Loucy (cell line): Measurements from ENCODE around the gene NEK6.

Experiments
- EZH2phosphoT487 ChIP-seq: fragments of 200-600 bp; IDR thresholded peaks from 2 replicates; pipeline ENCODE4 v1.6.1; 2018; ENCODE audit warnings: antibody characterized with exemption, mild to moderate bottlenecking, moderate library complexity, borderline replicate concordance
- TF ChIP-seq, protein P1 (sequence below): fragments of 200-600 bp; sonication (generic); conservative IDR thresholded peaks from 2 replicates; pipeline ENCODE4 v1.5.1; 2014; ENCODE audit warnings: mild to moderate bottlenecking, antibody characterized with exemption, low read length

DNA sequence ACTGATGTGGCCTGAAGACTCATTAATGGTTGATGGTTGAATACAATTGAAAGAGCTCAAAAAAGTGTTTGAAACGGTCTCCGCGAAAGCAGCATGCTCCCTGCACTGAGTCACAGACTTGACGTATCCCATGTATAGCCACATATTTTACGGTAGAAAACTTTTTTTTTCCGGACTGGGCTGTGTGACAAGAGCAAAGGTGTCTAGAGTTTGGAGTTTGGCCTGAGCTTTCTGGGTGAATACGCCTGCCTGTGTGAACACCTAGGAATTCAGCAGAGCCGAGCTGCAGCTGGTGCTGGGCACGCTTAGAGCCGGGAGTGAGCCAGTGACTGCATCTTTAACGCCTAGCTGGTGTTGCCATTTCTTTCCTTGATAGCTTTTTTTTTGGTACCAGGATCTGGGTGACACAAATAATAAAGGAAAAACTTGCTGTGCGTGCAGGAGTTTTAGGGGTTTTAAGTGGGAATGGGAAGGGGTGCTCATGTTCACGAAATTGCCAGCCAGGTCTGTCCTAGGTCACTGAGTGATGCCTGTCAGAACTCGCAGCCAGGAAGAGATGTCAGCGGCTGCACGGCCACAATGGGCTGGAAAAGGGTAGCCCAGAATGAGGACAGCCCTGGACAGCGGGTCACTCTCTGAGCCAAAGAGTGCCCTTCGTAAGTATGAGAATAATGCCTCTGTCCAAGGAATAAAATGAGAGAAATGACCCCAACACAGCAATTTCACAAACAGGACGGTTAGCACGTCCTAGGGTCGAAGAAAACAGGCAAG, 105.8 kb downstream of the NEK6 start:
- TF ChIP-seq, protein P1, sequence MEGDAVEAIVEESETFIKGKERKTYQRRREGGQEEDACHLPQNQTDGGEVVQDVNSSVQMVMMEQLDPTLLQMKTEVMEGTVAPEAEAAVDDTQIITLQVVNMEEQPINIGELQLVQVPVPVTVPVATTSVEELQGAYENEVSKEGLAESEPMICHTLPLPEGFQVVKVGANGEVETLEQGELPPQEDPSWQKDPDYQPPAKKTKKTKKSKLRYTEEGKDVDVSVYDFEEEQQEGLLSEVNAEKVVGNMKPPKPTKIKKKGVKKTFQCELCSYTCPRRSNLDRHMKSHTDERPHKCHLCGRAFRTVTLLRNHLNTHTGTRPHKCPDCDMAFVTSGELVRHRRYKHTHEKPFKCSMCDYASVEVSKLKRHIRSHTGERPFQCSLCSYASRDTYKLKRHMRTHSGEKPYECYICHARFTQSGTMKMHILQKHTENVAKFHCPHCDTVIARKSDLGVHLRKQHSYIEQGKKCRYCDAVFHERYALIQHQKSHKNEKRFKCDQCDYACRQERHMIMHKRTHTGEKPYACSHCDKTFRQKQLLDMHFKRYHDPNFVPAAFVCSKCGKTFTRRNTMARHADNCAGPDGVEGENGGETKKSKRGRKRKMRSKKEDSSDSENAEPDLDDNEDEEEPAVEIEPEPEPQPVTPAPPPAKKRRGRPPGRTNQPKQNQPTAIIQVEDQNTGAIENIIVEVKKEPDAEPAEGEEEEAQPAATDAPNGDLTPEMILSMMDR: no peak
- TF ChIP-seq EZH2phosphoT487: no peak
